Panc1 (cell line): ENCODE results near the gene TMED5. TPM values are rescaled to one million over a fixed set of nuclear protein-coding genes. Genes with fewer than 3 reads are reported as not detected.

Experiments used
- ATAC-seq: fragments of 200-7000 bp; cut with Tn5 transposase; 2 replicates; pipeline ENCODE4 v1.9.1; 2020; ENCODE audit warnings: mild to moderate bottlenecking, moderate library complexity
- BruUV-seq: library from RNA; stranded (reverse); fragments of 400-500 nt; replicated peaks from 2 replicates; lab custom pipeline; 2021; lab: Mats Ljungman, UMichigan
- CTCF ChIA-PET: fragments of 300-600 bp; sonication (Branson Sonifier 250); formaldehyde crosslinking; loops from one replicate; lab custom pipeline; 2022; ENCODE audit warnings: antibody characterized with exemption; lab: Charles Lee
- POLR2A ChIA-PET: fragments of 300-600 bp; sonication (Branson Sonifier 250); formaldehyde crosslinking; loops from one replicate; lab custom pipeline; 2022; ENCODE audit warnings: antibody characterized with exemption; lab: Charles Lee
- DNase-seq: peaks from one replicate; pipeline ENCODE4 v3.0.0-alpha.2; 2010; ENCODE audit warnings: low read depth, low spot score
- H3K27ac ChIP-seq: 2 replicates; pipeline ENCODE4 v1.5.1; 2011; ENCODE audit warnings: mild to moderate bottlenecking, low read length, inconsistent platforms
- H3K27me3 ChIP-seq: fragments of 200-500 bp; sonication (Bioruptor generic); 2 replicates; pipeline ENCODE4 v1.6.0; 2014; ENCODE audit warnings: low read length, inconsistent platforms; ENCODE audit not compliant: control insufficient read depth, insufficient read depth
- H3K36me3 ChIP-seq: fragments of 200-500 bp; sonication (Bioruptor generic); 2 replicates; pipeline ENCODE4 v1.5.1; 2014; ENCODE audit warnings: inconsistent platforms, mild to moderate bottlenecking, low read length, moderate library complexity; ENCODE audit not compliant: control insufficient read depth, insufficient read depth
- H3K4me1 ChIP-seq: 2 replicates; pipeline ENCODE4 v1.5.1; 2011; ENCODE audit warnings: inconsistent platforms, mild to moderate bottlenecking, low read length, moderate library complexity; ENCODE audit not compliant: control insufficient read depth, insufficient read depth
- H3K4me3 ChIP-seq, 2 experiments: 2 replicates each; pipeline ENCODE4 v1.5.1; 2011 to 2012; ENCODE audit warnings: low read depth in 2 of 2, low read length in 2 of 2, mild to moderate bottlenecking in 2 of 2, inconsistent platforms in 1 of 2, moderate library complexity in 1 of 2
- H3K9me3 ChIP-seq: fragments of 200-500 bp; sonication (Bioruptor generic); 2 replicates; pipeline ENCODE4 v1.5.1; 2014; ENCODE audit warnings: low read depth, mild to moderate bottlenecking, inconsistent platforms, low read length, moderate library complexity; ENCODE audit not compliant: control insufficient read depth, insufficient read depth
- CTCF ChIP-seq: fragments of 450-650 bp; IDR thresholded peaks from 2 replicates; pipeline ENCODE4 v1.5.1; 2017; ENCODE audit warnings: mild to moderate bottlenecking
- POLR2AphosphoS5 ChIP-seq: IDR thresholded peaks from 2 replicates; pipeline ENCODE4 v1.6.1; 2012; ENCODE audit warnings: mild to moderate bottlenecking, low read depth, low read length, moderate library complexity
- REST ChIP-seq, 2 experiments: IDR thresholded peaks; 2 replicates each; pipeline ENCODE4 v1.6.1; 2011 to 2012; ENCODE audit warnings: low read depth in 2 of 2, control low read depth in 1 of 2, low read length in 1 of 2, mild to moderate bottlenecking in 1 of 2, moderate library complexity in 1 of 2; ENCODE audit not compliant: insufficient read depth in 1 of 2
- SIN3A ChIP-seq: IDR thresholded peaks from 2 replicates; pipeline ENCODE4 v1.6.1; 2012; ENCODE audit warnings: low read depth, mild to moderate bottlenecking, low read length, moderate library complexity, borderline replicate concordance; ENCODE audit not compliant: insufficient read depth
- TCF7L2 ChIP-seq: IDR thresholded peaks from 2 replicates; pipeline ENCODE4 v1.6.1; 2011; ENCODE audit warnings: mild to moderate bottlenecking, low read depth, low read length, inconsistent platforms
- in situ Hi-C: cut with HindIII; loops from 2 replicates; pipeline ENCODE4 v1.10.0; 2016; ENCODE audit warnings: low sequenced_read_pairs, low pct_unique_long_range_greater_than_20kb
- intact Hi-C: fragments of 100-400 bp; cut with micrococcal nuclease; formaldehyde crosslinking; loops from one replicate; pipeline ENCODE4 v1.10.0; 2022; ENCODE audit not compliant: unreplicated experiment
- total RNA-seq: library from RNA; stranded (reverse); gene quantifications from one replicate; pipeline ENCODE4 v1.2.1, GENCODE V29; 2021; ENCODE audit not compliant: unreplicated experiment

TMED5 gene
- total RNA-seq, 1 experiment from 2014 or later = 45.6 TPM

- intact Hi-C loops (no loop called here), in situ Hi-C loops (no loop called here)
- DNase-seq (no peak), ATAC-seq (no peak)
- CTCF ChIA-PET = no interaction called here
- BruUV-seq = no TSS peak
- TF ChIP-seq SIN3A (no peak), REST (IDR thresholded peaks at IDR 0.05; ENCODE audit: insufficient read depth in 1 of 2, low read depth in 2 of 2, low read length in 1 of 2) (no peak), POLR2AphosphoS5 (no peak), CTCF (no peak), TCF7L2 (no peak)
- H3K4me3 ChIP-seq = no peak overlapping the region
- no peaks in the 10 kb centered on the region for H3K9me3 ChIP-seq
- no peaks in the 10 kb centered on the region for H3K4me1 ChIP-seq
- peaks cover 4% of the 10 kb centered on the region; the same call in 1 of the 2 replicates for H3K36me3 ChIP-seq
- POLR2A ChIA-PET = no interaction called here
- H3K27ac ChIP-seq = no peak overlapping the region
- no peaks in the 10 kb centered on the region for H3K27me3 ChIP-seq
These were observed 26.3 kb upstream of the TMED5 start for GRCh38 chr1:93206567-93206954.

GRCh38 chr1:93205892-93206566 lies 25.8 kb upstream of the TMED5 start:
- CTCF ChIA-PET = no interaction called here
- ATAC-seq (no peak), DNase-seq (no peak)
- Histone ChIP-seq H3K9me3 (no peaks in the 10 kb centered on the region), H3K27ac (no peak overlapping the region), H3K4me3 (no peak overlapping the region), H3K4me1 (no peaks in the 10 kb centered on the region), H3K36me3 (peaks cover 4% of the 10 kb centered on the region; the same call in 1 of the 2 replicates), H3K27me3 (no peaks in the 10 kb centered on the region)
- in situ Hi-C loops (no loop called here), intact Hi-C loops (no loop called here)
- no TSS peak for BruUV-seq
- TF ChIP-seq CTCF = no peak
- TF ChIP-seq REST (IDR thresholded peaks at IDR 0.05; ENCODE audit: insufficient read depth in 1 of 2, low read depth in 2 of 2, low read length in 1 of 2) = no peak
- no peak for TF ChIP-seq TCF7L2
- TF ChIP-seq POLR2AphosphoS5 = no peak
- TF ChIP-seq SIN3A = no peak
- POLR2A ChIA-PET = no interaction called here
